IMR-90 (cell line): ENCODE data around the gene SLC1A7.

Source experiments
- CEBPB ChIP-seq: IDR thresholded peaks from 2 replicates; pipeline ENCODE4 v1.6.1; 2012; ENCODE audit warnings: low read depth, low read length, improper control_type of control experiment
- CHD1 ChIP-seq: IDR thresholded peaks from 2 replicates; pipeline ENCODE4 v1.6.1; 2012; ENCODE audit warnings: low read depth, low read length, improper control_type of control experiment
- CTCF ChIP-seq: conservative IDR thresholded peaks from 2 replicates; pipeline ENCODE4 v1.5.1; 2012; ENCODE audit warnings: mild to moderate bottlenecking, low read depth, low read length, improper control_type of control experiment
- MAFK ChIP-seq: IDR thresholded peaks from 2 replicates; pipeline ENCODE4 v1.6.1; 2012; ENCODE audit warnings: low read depth, low read length, improper control_type of control experiment
- MXI1 ChIP-seq: IDR thresholded peaks from 2 replicates; pipeline ENCODE4 v1.6.1; 2012; ENCODE audit warnings: low read depth, mild to moderate bottlenecking, low read length, moderate library complexity, borderline replicate concordance
- POLR2A ChIP-seq: IDR thresholded peaks from 2 replicates; pipeline ENCODE4 v1.6.1; 2012; ENCODE audit warnings: mild to moderate bottlenecking, low read depth, low read length
- RAD21 ChIP-seq: IDR thresholded peaks from 2 replicates; pipeline ENCODE4 v1.6.1; 2012; ENCODE audit warnings: low read length, improper control_type of control experiment
- RCOR1 ChIP-seq: IDR thresholded peaks from 2 replicates; pipeline ENCODE4 v1.6.1; 2012; ENCODE audit warnings: mild to moderate bottlenecking, low read length, improper control_type of control experiment; ENCODE audit not compliant: insufficient replicate concordance
- RFX5 ChIP-seq: IDR thresholded peaks from 2 replicates; pipeline ENCODE4 v1.8.0; 2012; ENCODE audit warnings: low read depth, mild to moderate bottlenecking, low read length, moderate library complexity
- SMC3 ChIP-seq: fragments of 150-350 bp; IDR thresholded peaks from 2 replicates; pipeline ENCODE4 v1.6.1; 2016; ENCODE audit warnings: low read depth, mild to moderate bottlenecking, antibody characterized with exemption, low read length, moderate library complexity

GRCh38 chr1:53165408-53165961 lies 23.0 kb upstream of the SLC1A7 start:
- no peak for TF ChIP-seq CTCF
- TF ChIP-seq POLR2A, result no peak
- TF ChIP-seq RFX5, result no peak
- no peak for TF ChIP-seq SMC3
- TF ChIP-seq MXI1, result no peak
- TF ChIP-seq CHD1, result no peak
- no peak for TF ChIP-seq RCOR1
- TF ChIP-seq RAD21, result no peak
- no peak for TF ChIP-seq CEBPB
- TF ChIP-seq MAFK, result no peak
